LNCaP clone FGC (cell line): ENCODE measurements around the gene RPS6KB2.

Source experiments
- DNase-seq: peaks from one replicate; pipeline ENCODE4 v3.0.0-alpha.2; 2011; ENCODE audit warnings: low read depth
- H3K4me3 ChIP-seq: 2 replicates; pipeline ENCODE4 v1.5.1; 2011; ENCODE audit warnings: mild to moderate bottlenecking, low read depth, low read length, control low read depth
- CTCF ChIP-seq: IDR thresholded peaks from 2 replicates; pipeline ENCODE4 v1.5.1; 2012; ENCODE audit warnings: mild to moderate bottlenecking; ENCODE audit not compliant: control insufficient read depth, insufficient read depth; ENCODE audit errors: extremely low read depth

Gene RPS6KB2

GRCh38 chr11:67409261-67409666 is 19.0 kb upstream of the RPS6KB2 start:
- H3K4me3 ChIP-seq, result no peak overlapping the region
- DNase-seq, result no peak
- TF ChIP-seq CTCF, result no peak

- no peak for DNase-seq
- TF ChIP-seq CTCF, result no peak
- no peak overlapping the region for H3K4me3 ChIP-seq
These were observed 18.4 kb upstream of the RPS6KB2 start for GRCh38 chr11:67409781-67410368.

GRCh38 chr11:67410369-67410831 is 17.9 kb upstream of the RPS6KB2 start:
- no peak overlapping the region for H3K4me3 ChIP-seq
- TF ChIP-seq CTCF, result no peak
- no peak for DNase-seq

GRCh38 chr11:67410984-67411784 is 17.1 kb upstream of the RPS6KB2 start:
- no peak overlapping the region for H3K4me3 ChIP-seq
- no peak for DNase-seq
- TF ChIP-seq CTCF, result no peak

- TF ChIP-seq CTCF, result no peak
- no peak overlapping the region for H3K4me3 ChIP-seq
- no peak for DNase-seq
These were observed 16.5 kb upstream of the RPS6KB2 start for GRCh38 chr11:67411785-67412152.

GRCh38 chr11:67412495-67413179 is 15.7 kb upstream of the RPS6KB2 start:
- no peak overlapping the region for H3K4me3 ChIP-seq
- DNase-seq, result no peak
- TF ChIP-seq CTCF, result no peak
